NB4 (cell line): ENCODE measurements around the gene PRRX2.

Experiments
- MYC ChIP-seq: IDR thresholded peaks from 2 replicates; pipeline ENCODE4 v1.6.1; 2011; ENCODE audit warnings: low read depth, low read length
- POLR2A ChIP-seq: IDR thresholded peaks from 2 replicates; pipeline ENCODE4 v1.6.1; 2011; ENCODE audit warnings: mild to moderate bottlenecking; ENCODE audit not compliant: insufficient read length; ENCODE audit errors: extremely low read depth
- TF ChIP-seq, protein P1 (sequence below): IDR thresholded peaks from one replicate; pipeline ENCODE4 v1.5.1; 2012; ENCODE audit warnings: low read depth, low read length

DNA sequence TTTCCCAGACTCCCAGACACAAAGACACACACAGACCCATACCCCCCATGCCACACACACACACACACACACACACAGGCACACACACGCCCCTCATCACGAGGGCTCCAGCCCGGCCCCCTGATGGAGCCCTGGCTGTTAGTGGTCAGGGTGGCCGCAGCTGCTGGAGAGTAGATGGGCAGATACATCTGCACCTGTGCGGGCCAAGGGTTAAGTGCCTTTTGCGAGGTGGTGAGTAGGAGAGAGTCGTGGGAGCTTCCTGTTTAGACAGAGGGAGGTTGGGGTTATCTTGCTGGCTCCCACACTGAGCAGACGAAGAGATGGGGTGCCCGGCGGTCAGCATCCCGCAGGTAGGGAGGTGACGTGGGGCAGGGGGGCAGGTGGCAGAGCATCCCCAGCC is 8.2 kb downstream of the PRRX2 start:
- TF ChIP-seq, protein P1, sequence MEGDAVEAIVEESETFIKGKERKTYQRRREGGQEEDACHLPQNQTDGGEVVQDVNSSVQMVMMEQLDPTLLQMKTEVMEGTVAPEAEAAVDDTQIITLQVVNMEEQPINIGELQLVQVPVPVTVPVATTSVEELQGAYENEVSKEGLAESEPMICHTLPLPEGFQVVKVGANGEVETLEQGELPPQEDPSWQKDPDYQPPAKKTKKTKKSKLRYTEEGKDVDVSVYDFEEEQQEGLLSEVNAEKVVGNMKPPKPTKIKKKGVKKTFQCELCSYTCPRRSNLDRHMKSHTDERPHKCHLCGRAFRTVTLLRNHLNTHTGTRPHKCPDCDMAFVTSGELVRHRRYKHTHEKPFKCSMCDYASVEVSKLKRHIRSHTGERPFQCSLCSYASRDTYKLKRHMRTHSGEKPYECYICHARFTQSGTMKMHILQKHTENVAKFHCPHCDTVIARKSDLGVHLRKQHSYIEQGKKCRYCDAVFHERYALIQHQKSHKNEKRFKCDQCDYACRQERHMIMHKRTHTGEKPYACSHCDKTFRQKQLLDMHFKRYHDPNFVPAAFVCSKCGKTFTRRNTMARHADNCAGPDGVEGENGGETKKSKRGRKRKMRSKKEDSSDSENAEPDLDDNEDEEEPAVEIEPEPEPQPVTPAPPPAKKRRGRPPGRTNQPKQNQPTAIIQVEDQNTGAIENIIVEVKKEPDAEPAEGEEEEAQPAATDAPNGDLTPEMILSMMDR: no peak
- no peak for TF ChIP-seq MYC
- TF ChIP-seq POLR2A: no peak
